HG03095 (cell line): Measurements from ENCODE around the gene GNAO1.

ENCODE experiments used
- ATAC-seq: cut with Tn5 transposase; IDR thresholded peaks from one replicate; pipeline ENCODE4 v1.9.1; 2021; ENCODE audit warnings: moderate library complexity; ENCODE audit not compliant: unreplicated experiment

Gene GNAO1

DNA sequence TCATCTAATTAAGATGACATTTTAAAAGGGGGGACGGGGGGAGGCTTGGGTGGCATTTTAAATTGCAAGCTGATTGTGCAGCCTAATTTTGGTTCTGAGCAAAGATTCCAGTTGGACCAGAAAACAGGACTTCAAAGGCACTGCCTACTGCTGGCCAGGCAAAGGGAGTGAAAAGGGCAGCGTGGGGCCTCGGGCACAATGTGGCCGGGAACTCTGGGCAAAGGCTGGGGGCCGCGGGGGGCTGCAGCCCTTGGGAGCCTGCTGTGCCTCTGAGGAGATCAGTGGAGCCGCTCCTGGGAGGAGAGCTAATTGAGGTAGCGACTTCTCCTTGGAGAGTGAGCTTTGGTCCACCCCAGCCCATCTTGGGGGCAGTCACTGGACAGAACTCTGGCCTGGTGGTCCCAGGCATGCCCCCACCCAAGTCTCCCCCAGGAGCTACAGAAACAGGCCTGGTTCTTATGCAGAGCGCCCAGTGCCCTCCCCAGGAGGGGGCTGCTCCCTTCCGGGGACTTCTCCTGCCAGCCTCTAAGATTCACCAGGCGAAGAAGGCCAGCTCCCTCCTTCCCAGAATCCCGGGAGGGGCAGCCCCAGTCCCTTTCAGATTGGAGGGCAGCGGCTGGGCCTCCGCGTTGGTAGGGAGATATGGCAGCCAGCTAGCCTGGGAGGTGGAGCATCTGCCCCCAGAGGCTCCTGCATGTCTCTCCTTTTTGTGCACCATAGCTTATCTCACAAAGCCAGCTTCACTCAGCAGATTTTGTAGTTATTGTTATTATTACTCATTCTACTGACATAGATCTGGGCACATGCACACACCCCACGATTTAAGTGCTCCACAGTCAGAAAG is 115.6 kb downstream of the GNAO1 start:
- no peak for ATAC-seq

DNA sequence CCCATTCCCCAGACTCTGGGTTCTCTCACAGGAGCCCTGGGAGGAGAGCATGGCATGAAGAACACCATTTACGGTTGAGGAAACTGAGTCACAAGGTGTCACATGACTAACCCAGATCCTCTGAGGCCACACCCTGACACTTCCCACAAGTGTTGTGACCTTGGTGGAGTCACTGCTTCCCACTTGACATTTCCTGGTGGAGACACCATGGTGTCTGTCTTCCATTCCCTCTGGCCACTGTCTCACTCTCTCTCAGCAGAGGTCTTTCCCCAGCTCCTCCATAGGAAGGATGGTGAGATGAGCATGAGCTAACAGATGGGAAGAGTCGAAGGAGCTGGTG is 116.2 kb downstream of the GNAO1 start:
- ATAC-seq: no peak

DNA sequence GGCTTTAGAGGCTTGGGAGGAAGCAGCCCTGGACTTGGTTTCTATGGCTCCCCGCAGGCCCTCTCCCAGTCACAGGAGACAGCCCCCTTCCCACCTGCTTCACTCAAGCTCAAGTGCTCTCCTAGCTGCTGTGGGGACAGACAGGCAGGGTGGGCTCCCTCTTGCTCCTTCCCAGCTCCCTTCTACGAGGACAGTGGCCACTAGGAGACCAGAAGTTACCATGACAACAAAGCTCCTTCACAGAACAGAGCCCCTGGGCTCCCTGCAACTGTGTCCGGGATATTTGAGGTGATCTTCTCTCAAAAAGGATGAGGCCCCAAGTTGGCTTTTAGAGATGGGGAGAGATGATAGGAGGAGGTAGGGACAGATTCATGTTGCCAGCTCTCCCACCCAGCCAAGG is 117.7 kb downstream of the GNAO1 start:
- no peak for ATAC-seq

DNA sequence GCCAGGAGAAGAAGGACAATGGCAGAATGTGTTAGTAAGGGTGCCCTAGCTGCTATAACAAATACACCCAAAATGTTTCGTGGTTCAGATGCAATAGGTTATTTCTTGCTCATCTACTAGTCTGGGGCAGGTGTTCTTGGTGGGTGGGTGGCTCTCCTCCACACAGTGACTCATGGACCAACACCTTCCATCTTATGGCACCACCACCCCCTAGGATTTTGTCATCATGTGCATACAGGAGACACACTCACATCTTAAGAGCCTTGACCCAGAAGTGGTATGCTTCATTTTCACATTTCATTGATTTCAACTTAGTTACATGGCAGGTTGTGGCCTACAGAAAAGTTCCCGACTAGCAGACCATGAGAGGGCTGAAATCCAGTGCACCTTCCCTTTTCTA is 119.4 kb downstream of the GNAO1 start:
- no peak for ATAC-seq

DNA sequence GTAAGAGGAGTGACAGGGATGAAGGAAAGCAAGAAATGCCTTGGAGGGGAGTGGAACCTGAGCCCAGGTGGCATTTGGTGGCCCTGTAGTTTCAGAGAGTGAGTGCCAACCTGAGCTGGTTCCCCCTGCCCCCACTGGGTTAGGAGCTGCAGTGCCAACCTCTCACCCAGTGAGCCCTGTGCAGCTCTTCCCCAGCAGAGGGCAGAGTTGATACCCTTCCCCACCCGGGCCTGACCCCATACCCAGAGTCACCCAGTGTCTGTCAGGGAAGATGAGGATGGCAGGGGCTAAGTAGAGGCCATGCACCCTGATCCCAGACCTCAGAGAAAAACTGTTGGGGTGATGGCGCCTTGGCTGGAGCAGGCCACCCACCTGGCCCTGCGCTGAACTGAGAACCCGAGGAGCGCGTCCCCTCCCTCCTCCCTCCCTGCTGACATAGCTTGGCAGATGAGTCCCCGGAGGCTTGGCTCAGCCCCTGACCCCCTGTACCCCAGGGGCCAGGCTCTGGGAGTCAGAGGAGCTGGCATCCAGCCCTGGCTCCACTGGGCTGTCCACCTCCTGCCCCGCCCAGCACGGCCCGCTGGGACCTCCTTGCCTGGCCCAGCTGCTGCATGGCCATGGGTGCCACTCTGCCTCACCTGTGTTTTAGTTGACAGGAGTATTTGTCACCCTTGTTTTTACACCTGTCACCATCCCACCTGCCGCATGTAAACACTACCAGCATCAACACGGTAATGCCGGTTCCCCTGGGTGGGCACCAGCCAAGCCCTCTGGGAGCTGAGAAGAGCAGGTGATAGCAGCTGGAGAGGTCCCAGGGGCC is 120.1 kb downstream of the GNAO1 start:
- ATAC-seq: no peak

- no peak for ATAC-seq
These were observed 120.7 kb downstream of the GNAO1 start for GRCh38 chr16:56312028-56312300.

DNA sequence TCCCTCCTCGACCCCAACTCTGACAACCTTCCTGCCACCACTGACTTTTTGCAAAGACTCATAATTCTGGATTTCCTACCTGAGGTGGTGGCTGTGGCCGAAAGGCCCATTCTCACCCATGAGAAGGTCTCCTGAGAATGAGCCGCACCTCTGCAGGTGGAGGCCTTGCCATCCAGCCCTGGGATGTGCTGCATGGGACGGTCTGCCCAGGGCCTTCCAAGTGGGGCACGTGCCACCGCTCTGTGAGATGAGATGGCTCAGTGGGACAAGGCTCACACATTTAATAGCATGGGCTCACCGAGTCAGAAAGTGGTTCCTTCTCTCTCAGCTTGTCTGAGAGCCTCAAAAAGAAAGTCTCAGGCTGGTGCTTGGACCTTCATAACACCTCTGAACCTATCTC is 121.3 kb downstream of the GNAO1 start:
- no peak for ATAC-seq

DNA sequence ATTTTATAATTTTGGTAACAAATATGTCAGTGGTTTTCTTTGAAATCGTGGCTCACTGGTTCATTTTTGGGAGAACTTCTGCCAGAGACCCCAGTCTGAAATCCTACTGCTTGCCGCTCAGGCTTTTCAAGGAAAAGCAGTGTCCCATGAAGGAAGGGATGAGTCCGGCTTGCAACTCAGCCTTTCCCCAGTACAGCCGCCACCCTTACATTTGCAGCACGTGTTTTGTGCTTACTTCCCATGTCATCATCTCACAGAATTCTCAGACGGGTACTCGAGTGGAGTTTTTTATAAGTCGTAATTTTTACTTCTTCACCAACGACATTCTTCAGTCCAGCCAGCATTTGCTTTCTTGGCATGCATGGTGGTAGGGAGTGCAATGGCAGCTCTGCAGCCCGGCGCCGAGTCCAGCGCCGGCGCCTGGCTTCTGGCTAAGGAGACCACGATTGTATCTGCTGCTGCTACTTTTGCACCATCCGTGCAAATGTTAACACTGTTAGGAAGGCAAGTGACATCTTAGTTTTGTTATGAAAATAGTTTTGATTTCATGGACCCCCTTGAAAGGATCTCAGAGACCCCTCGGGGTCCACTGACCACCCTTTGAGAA is 123.1 kb downstream of the GNAO1 start:
- no peak for ATAC-seq

GRCh38 chr16:56315955-56316354 is 124.7 kb downstream of the GNAO1 start:
- ATAC-seq: no peak

DNA sequence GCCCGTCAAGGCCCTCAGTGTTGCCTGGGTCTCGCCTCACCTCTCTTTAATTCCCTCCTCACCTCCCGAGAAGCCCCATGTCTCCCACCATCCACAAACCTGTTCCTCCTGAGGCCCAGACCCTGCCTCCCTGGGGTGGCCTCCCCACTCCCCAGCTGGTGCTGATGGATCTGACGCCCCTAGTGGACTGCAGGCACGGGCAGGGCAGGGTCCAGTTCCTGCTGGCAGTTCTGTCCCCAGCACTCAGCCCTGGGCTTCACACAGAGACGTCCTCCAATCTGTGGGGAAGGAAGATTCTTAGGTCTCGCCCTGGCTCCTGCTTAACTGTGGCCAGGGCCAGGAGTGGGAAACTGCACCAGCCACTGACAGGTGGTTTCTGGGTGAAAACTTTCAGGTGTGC is 125.3 kb downstream of the GNAO1 start:
- no peak for ATAC-seq

DNA sequence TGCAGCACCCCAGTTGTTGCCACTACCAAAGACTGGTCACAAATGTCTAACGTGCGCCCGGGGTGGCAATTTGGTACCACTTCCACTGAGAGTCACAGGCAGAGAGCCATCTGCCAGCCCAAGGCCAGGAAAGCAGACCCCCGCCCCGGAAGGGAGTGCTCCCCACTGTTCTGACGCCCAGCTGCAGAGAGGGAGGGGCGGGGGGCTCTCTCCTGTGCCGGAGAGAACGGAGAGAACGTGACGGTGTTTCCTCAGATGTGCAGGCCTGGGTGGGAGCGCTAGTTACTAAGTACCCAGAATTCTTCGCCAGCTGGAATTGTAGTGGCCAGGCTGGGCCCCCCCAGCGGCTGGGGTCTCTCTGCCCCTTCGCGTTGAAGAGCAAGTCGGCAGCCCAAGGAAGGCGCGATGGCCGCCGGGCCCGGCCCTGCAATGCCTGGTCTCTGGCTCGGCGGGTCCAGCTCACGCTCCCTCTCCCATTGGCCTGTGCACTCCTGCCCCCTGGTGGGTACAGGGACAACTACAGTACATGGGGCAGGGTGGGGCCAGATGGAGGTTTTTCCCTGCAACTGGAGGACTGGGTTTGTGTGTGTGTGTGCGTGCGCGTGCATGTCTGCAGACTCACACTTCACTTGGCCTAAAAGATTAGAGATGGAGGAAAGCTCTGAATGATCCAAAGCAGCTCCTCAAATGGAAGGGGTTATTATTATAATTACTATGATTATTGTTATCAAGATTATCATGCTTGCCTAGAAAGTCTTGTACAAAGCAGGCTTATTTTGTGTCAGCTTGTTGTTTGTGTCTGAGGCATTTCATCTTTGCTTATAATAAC is 126.9 kb downstream of the GNAO1 start:
- ATAC-seq: peak; percentile 95

DNA sequence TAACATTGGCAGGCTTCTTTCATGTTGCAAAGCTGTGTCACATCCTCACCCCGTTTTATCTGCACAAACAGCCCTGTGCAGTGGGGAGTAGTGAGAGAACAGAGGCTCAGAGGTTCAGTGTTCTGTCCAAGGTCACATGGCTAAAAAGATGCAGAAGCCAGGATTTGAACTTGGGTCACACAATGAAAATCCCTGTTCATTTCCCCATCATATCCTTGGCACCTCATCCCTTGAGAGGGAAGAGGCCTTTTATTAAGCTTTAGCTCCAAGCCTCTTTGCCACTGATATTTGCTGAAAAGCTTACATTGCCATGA is 127.5 kb downstream of the GNAO1 start:
- ATAC-seq: no peak

- ATAC-seq: no peak
These were observed 128.1 kb downstream of the GNAO1 start for GRCh38 chr16:56319376-56319775.

- ATAC-seq: no peak
These were observed 128.8 kb downstream of the GNAO1 start for GRCh38 chr16:56320056-56320455.

- ATAC-seq: no peak
These were observed 129.7 kb downstream of the GNAO1 start for GRCh38 chr16:56320811-56321558.

DNA sequence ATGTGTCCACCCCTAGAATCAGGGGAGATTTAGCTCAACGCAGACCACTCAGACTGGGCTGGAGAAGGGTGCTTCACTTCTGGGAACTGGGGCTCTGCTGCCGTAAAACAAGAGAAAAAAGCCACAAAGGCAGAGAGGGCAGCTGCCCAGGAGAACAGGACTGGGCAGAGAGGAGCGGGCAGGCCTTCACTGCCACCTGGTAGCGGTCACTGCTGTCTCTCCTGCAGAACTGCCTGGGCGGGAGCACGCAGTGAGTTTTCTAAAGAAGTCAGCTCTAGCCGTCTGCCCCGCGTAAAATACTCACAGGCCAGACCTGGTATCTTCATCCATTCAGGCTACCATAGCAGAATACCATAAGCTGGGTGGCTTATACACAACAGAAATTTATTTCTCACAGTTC is 130.3 kb downstream of the GNAO1 start:
- ATAC-seq: no peak

GRCh38 chr16:56324406-56324805 is 133.1 kb downstream of the GNAO1 start:
- ATAC-seq: no peak

DNA sequence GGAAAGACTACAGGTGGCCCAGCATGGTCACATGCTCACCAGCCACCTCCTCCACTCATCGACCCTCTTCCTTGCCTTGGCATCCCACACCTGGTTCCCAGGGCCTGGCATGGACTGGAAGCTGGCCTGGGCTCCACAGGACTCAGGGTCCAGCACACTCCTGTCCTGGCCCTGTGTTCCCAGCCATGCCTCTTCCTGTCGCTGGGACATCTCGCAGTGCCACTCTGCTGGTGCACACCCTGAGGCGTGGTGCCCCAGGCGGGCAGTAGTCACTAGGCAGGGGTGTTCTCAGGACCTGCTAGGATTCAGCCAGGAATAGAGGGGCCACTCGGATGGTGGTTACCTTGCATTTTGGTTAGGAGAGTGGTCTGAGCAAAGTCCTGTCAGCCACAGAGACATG is 134.7 kb downstream of the GNAO1 start:
- ATAC-seq: no peak

DNA sequence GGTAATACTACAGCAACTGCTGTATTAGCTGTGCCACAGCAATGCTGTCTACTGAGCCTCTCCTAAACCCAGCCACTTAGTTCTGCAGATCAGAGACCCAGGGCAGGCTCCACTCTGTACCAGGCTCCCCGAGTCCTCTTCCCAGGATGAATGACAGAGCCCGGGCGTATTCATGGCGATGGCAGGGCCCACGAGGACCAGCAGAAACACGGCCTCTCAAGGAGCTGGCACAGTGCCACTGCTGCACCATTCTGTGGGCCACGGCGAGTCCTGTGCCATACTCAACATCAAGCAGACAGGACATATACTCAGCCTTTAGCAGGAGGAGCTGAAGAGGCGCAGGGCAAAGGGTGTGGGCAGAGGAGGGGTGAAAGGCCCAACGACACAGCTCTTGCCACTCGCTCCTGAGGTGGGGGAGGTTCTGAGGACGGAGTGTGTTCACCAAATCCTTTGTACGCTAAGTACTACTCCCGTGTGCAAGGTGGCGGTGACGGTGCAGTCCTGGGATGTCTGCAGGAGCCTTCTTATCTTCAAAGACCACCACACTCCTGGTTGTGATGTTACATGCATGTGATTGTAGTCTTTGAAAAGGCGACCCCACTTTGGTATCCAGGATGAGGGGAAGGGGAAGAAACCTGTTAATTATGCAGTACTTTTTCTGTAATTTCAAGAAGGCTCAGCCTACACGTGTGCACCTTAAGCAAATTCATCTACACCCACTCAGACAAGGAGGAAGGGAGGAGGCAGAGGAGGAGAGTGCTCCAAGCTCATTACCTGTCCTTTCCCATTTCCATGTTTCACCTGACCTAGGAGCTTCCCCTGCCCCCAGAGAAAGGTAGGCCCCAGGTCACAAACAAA is 136.0 kb downstream of the GNAO1 start:
- ATAC-seq: no peak

- ATAC-seq: no peak
These were observed 136.6 kb downstream of the GNAO1 start for GRCh38 chr16:56327929-56328258.
